Natural killer cell (primary cell): Measurements from ENCODE around the gene BORA. TPM values are rescaled to one million over a fixed set of nuclear protein-coding genes. Genes with fewer than 3 reads are reported as not detected.

ENCODE experiments used
- ATAC-seq, 3 donors: fragments of 150-1000 bp in 2 of 3; fragments of 200-7000 bp in 1 of 3; cut with Tn5 transposase; 1 replicate in 1 of 3; 2 replicates in 2 of 3; pipeline ENCODE4 v1.10.0; 2021; ENCODE audit warnings: mild to moderate bottlenecking in 2 of 3, moderate library complexity in 2 of 3
- DNase-seq, 2 donors: peaks; one replicate each; pipeline versions ENCODE4 v3.0.0 to v3.0.0-alpha.2; 2013 to 2021; ENCODE audit warnings: mixed read lengths in 1 of 2
- H3K27ac ChIP-seq: one replicate; pipeline ENCODE4 v1.5.1; 2013; ENCODE audit warnings: mild to moderate bottlenecking, low read length
- H3K27me3 ChIP-seq: one replicate; pipeline ENCODE4 v1.6.1; 2013; ENCODE audit warnings: low read length; ENCODE audit not compliant: control insufficient read depth, insufficient read depth
- H3K36me3 ChIP-seq: one replicate; pipeline ENCODE4 v1.6.1; 2013; ENCODE audit warnings: low read length; ENCODE audit not compliant: control insufficient read depth, insufficient read depth
- H3K4me1 ChIP-seq: one replicate; pipeline ENCODE4 v1.6.1; 2013; ENCODE audit warnings: low read length; ENCODE audit not compliant: control insufficient read depth, insufficient read depth
- H3K4me3 ChIP-seq: one replicate; pipeline ENCODE4 v1.5.1; 2013; ENCODE audit warnings: low read length
- H3K9me3 ChIP-seq: one replicate; pipeline ENCODE4 v1.6.1; 2013; ENCODE audit warnings: low read length; ENCODE audit not compliant: control insufficient read depth, insufficient read depth
- H3K27ac Mint-ChIP-seq, 2 donors: one replicate each; pipeline ENCODE4 v1.8.0; 2022; ENCODE audit warnings: mild to moderate bottlenecking in 2 of 2, mixed read lengths in 2 of 2, moderate library complexity in 1 of 2
- H3K27me3 Mint-ChIP-seq, 2 donors: one replicate each; pipeline ENCODE4 v1.8.0; 2022; ENCODE audit warnings: low read depth in 2 of 2, mixed read lengths in 2 of 2
- H3K36me3 Mint-ChIP-seq: one replicate; pipeline ENCODE4 v1.8.0; 2022; ENCODE audit warnings: mixed read lengths
- H3K4me1 Mint-ChIP-seq, 2 donors: one replicate each; pipeline ENCODE4 v1.8.0; 2022; ENCODE audit warnings: mixed read lengths in 2 of 2
- H3K4me3 Mint-ChIP-seq: one replicate; pipeline ENCODE4 v1.8.0; 2022; ENCODE audit warnings: mild to moderate bottlenecking, moderate library complexity, mixed read lengths
- H3K9me3 Mint-ChIP-seq, 2 donors: one replicate each; pipeline ENCODE4 v1.8.0; 2022; ENCODE audit warnings: mixed read lengths in 2 of 2
- CTCF ChIP-seq: fragments of 200-600 bp; IDR thresholded peaks from one replicate; pipeline ENCODE4 v1.8.0; 2022; ENCODE audit warnings: antibody characterized with exemption
- WGBS: methylation state at CpG from one replicate; pipeline ENCODE4 v1.1.7; 2013; ENCODE audit warnings: missing lambda C conversion rate; ENCODE audit not compliant: insufficient coverage; 5-methylcytosine and 5-hydroxymethylcytosine counted together
- intact Hi-C: fragments of 100-400 bp; cut with micrococcal nuclease; formaldehyde crosslinking; loops from one replicate; pipeline ENCODE4 v1.14.2; 2022
- total RNA-seq, 4 donors: library from RNA; stranded (reverse); fragments of 120-200 nt in 1 of 4; gene quantifications; one replicate each; pipeline versions ENCODE4 v1.2.3 to v1.2.4, GENCODE V29; 2013 to 2022

Gene BORA
- total RNA-seq, 3 donors from 2014 or later (not counting 1 experiment from before 2014, with no cell fraction given), result 4.9 to 7.4 (median 5.5) TPM

GRCh38 chr13:72694314-72694713, 33.4 kb upstream of the BORA start:
- no peaks in the 10 kb centered on the region for H3K4me1 ChIP-seq
- Mint-ChIP-seq H3K36me3 (no peaks in the 10 kb centered on the region), H3K27me3 (peaks cover 7 to 37% of the 10 kb centered on the region in 2 donors), H3K9me3 (peaks cover 2% of the 10 kb centered on the region in 2 donors), H3K4me3 (no peak overlapping the region), H3K27ac (no peak overlapping the region), H3K4me1 (no peaks in the 10 kb centered on the region)
- WGBS, result 88% methylated on average over 8 of the region's 8 CpGs
- no peak for TF ChIP-seq CTCF
- H3K9me3 ChIP-seq, result no peaks in the 10 kb centered on the region
- no peaks in the 10 kb centered on the region for H3K27me3 ChIP-seq
- intact Hi-C loops, result no loop called here
- ATAC-seq (no peak), DNase-seq (no peak)
- no peaks in the 10 kb centered on the region for H3K36me3 ChIP-seq
- H3K4me3 ChIP-seq, result no peak overlapping the region
- no peak overlapping the region for H3K27ac ChIP-seq

GRCh38 chr13:72696579-72696978, 31.1 kb upstream of the BORA start:
- H3K27me3 Mint-ChIP-seq, result peaks cover 0 to 23% of the 10 kb centered on the region in 2 donors
- Histone ChIP-seq H3K27ac (no peak overlapping the region), H3K36me3 (no peaks in the 10 kb centered on the region), H3K4me3 (no peak overlapping the region), H3K4me1 (no peaks in the 10 kb centered on the region), H3K9me3 (no peaks in the 10 kb centered on the region), H3K27me3 (no peaks in the 10 kb centered on the region)
- no peaks in the 10 kb centered on the region for H3K9me3 Mint-ChIP-seq
- DNase-seq (no peak), ATAC-seq (no peak)
- H3K4me3 Mint-ChIP-seq, result no peak overlapping the region
- no peak overlapping the region for H3K27ac Mint-ChIP-seq
- H3K36me3 Mint-ChIP-seq, result no peaks in the 10 kb centered on the region
- intact Hi-C loops, result no loop called here
- TF ChIP-seq CTCF, result no peak
- H3K4me1 Mint-ChIP-seq, result no peaks in the 10 kb centered on the region
- WGBS, result 40% methylated on average over 1 of the region's 1 CpG

- Mint-ChIP-seq H3K36me3 (no peaks in the 10 kb centered on the region), H3K27ac (no peak overlapping the region), H3K9me3 (no peaks in the 10 kb centered on the region), H3K4me1 (no peaks in the 10 kb centered on the region), H3K27me3 (peaks cover 0 to 23% of the 10 kb centered on the region in 2 donors), H3K4me3 (no peak overlapping the region)
- ATAC-seq (no peak), DNase-seq (no peak)
- TF ChIP-seq CTCF, result no peak
- Histone ChIP-seq H3K9me3 (no peaks in the 10 kb centered on the region), H3K4me3 (no peak overlapping the region), H3K27ac (no peak overlapping the region), H3K4me1 (no peaks in the 10 kb centered on the region), H3K27me3 (no peaks in the 10 kb centered on the region), H3K36me3 (no peaks in the 10 kb centered on the region)
- 92% methylated on average over 2 of the region's 2 CpGs for WGBS
- intact Hi-C loops, result no loop called here
Measured at GRCh38 chr13:72698164-72698563, 29.6 kb upstream of the BORA start.

- H3K27me3 ChIP-seq, result no peaks in the 10 kb centered on the region
- H3K4me3 ChIP-seq, result no peak overlapping the region
- Mint-ChIP-seq H3K4me1 (no peaks in the 10 kb centered on the region), H3K9me3 (peaks cover 0 to 1% of the 10 kb centered on the region in 2 donors), H3K36me3 (peaks cover 1% of the 10 kb centered on the region), H3K27me3 (peaks cover 0 to 10% of the 10 kb centered on the region in 2 donors), H3K27ac (no peak overlapping the region), H3K4me3 (no peak overlapping the region)
- no peak for DNase-seq
- H3K4me1 ChIP-seq, result no peaks in the 10 kb centered on the region
- H3K27ac ChIP-seq, result no peak overlapping the region
- peaks cover 3% of the 10 kb centered on the region for H3K9me3 ChIP-seq
- TF ChIP-seq CTCF, result no peak
- no peak for ATAC-seq
- H3K36me3 ChIP-seq, result no peaks in the 10 kb centered on the region
- WGBS, result 0% methylated on average over 1 of the region's 1 CpG
- intact Hi-C loops, result no loop called here
Measured at GRCh38 chr13:72700509-72700908, 27.2 kb upstream of the BORA start.
